GM21529 (cell line): ENCODE measurements around the gene ARID3B.
A peak's percentile ranks its signal among the peaks of the same experiment; 100 is the strongest.

ENCODE experiments used
- ATAC-seq: cut with Tn5 transposase; IDR thresholded peaks from one replicate; pipeline ENCODE4 v1.9.1; 2021; ENCODE audit not compliant: unreplicated experiment

Gene ARID3B

GRCh38 chr15:74603026-74603788 is 62.2 kb downstream of the ARID3B start:
- ATAC-seq = no peak

- no peak for ATAC-seq
These were observed 63.0 kb downstream of the ARID3B start for GRCh38 chr15:74603789-74604705.

- ATAC-seq = no peak
These were observed 64.2 kb downstream of the ARID3B start for GRCh38 chr15:74604983-74605794.

- ATAC-seq = no peak
These were observed 64.8 kb downstream of the ARID3B start for GRCh38 chr15:74605795-74606150.

- ATAC-seq = no peak
These were observed 67.8 kb downstream of the ARID3B start for GRCh38 chr15:74608786-74609185.

- no peak for ATAC-seq
These were observed 68.9 kb downstream of the ARID3B start for GRCh38 chr15:74609938-74610301.

- ATAC-seq = no peak
These were observed 69.4 kb downstream of the ARID3B start for GRCh38 chr15:74610302-74610951.

- no peak for ATAC-seq
These were observed 70.3 kb downstream of the ARID3B start for GRCh38 chr15:74611341-74611740.

- ATAC-seq = no peak
These were observed 70.8 kb downstream of the ARID3B start for GRCh38 chr15:74611834-74612233.

GRCh38 chr15:74612677-74613076 is 71.7 kb downstream of the ARID3B start:
- ATAC-seq = no peak

- ATAC-seq = no peak
These were observed 72.3 kb downstream of the ARID3B start for GRCh38 chr15:74613089-74613952.

GRCh38 chr15:74613953-74614743 is 73.1 kb downstream of the ARID3B start:
- no peak for ATAC-seq

GRCh38 chr15:74614744-74615507 is 73.9 kb downstream of the ARID3B start:
- ATAC-seq = peak; percentile 51

- peak; percentile 81 for ATAC-seq
These were observed 74.7 kb downstream of the ARID3B start, which contains the start of gene CLK3 for GRCh38 chr15:74615508-74616365. Gene CLK3, plus strand, starts transcription at chr15:74615836. Its CDS starts 3,361 bp downstream, at chr15:74619197.

- no peak for ATAC-seq
These were observed 75.4 kb downstream of the ARID3B start for GRCh38 chr15:74616366-74616939.

- no peak for ATAC-seq
These were observed 76.0 kb downstream of the ARID3B start for GRCh38 chr15:74616996-74617395.
